ENCODE results near the gene CELSR1.

The CELSR1 gene

DNA sequence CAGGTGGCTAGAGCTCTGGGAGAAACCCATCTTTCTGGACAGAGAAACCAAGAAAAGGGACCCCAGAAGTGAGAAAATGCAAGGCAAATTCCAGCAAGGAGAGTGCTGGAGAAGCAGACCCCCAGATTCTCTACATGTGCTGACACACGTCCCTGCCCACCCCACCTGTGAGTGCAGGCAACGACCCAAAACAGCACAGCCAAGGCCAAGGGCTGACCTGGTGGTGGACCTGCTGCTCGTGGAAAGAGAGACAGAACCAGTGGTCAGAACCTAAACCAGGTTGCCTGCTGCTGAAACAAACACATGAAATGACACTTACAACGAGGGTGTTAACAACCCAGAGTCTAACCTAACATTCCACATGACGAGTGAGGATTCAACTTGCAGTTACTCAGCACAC, 177.3 kb downstream of the CELSR1 start:
- DNase-seq, result no peak

DNA sequence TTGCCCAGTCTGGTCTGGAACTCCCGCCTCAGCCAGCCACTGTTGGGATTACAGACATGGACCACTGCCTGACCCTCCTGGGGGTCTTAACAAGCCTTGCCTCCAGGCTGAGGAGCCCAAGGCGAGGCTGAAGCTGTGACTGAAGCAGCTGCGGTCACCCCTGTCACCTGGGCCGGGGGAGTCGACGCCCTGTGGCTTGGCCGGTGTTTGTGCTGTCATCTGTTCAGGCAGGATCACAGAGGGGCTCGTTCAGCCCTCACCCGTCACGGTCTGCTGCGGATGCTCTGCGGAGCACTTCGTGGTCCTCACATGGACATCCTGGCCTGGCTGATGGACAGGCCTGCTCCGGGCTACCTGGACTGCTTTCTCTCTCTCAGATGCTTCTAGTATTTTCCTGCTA, 178.1 kb downstream of the CELSR1 start:
- DNase-seq, result no peak

- no peak for DNase-seq
These were observed 178.7 kb downstream of the CELSR1 start for GRCh38 chr22:46358766-46359165.

GRCh38 chr22:46357711-46358520, 179.5 kb downstream of the CELSR1 start:
- DNase-seq, result no peak

DNA sequence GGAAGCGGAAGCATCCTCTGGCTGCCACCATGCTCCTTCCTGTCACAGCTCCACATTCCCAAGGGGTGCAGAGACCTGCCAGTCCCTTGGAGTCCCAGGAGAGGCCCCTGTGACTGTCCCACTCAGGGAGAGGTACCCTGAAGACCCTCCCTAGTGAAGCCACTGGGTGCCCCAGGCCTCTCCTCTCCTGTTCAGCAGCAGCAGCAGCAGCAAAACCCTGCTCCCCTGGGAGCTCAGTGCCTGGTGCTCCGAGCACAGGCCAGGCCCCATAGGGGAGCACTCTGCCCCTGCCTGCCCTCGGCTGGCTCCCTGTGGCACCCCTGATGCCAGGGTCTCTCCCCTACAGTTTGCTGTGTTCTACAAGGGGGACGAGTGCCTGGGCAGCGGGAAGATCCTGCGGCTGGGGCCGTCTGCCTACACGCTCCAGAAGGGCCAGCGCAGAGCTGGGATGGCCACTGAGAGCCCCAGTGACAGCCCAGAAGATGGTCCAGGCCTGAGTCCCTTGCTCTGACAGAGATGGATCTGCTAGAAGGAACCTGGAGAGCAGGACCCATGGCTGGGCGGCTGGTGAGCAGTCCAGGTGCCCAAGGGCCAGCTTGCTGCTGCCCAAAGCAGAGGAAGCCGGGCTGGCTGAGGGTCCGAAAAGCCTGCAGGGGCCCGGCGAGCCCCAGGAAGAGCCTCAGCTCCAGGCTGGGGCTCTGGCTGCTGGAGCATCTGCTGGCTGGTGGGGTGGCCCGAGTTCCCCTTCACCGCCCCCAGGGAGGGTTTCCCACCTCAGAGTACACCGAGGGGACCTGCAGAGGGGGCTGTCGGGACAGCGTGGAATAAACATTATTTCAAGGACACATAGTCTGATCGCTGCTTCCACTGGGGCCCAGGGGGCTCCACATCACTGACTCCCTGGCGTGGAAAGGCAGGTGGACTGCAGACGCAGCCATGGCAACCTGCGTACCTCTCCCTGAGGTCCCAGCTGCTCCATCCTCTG, 180.6 kb downstream of the CELSR1 start:
- DNase-seq, result no peak

DNA sequence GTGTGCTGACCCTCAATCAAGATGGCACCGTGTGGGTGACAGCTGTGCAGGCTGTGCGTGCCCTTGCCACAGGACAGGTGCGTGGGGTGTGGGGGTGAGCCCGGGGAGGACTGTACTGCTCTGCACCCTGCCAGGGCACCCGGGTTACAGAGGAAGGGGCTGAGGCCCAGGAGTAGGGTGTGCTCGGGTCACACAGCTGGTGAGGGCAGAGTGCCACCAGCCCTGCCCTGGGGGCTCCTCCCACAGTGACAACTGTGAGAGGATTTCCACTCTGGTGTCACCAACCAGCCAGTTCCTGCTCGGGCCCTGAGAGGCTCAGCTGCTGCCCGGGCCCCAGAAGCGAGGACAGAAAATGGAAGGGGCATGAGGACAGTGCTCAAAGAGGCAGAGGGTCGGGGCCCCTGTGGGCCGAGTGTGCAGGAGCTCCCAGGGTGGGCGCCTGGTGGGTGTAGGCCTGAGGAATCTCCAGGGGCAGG, 181.4 kb downstream of the CELSR1 start:
- no peak for DNase-seq

DNA sequence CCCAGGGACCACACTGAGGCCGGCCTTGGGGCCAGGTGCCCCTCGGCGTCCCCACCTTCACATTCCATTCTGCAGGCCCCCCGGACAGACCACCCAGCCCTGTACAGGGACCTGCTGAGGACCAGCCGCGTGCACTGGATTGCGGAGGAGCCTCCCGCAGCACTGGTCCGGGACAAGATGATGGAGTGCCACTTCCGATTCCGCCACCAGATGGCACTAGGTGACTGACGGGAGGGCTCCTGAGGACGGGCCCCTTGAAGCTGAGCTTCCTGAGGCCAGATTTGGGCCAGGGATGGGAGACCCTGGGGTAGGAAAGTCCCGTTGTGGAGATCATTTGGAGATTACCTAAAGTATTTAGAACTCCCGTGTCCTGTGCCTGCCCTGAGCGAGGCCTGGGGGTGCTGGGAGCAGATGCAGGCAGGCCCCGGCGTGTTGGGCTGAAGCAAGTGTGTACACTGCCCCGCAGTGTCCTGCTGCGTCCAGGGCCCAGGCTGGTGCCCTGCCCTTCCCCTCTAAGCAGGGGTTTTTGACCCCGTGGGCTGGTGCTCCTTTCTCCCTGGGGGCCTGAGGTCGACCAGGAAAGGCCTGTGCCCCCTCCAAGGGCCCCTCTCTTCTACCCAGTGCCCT, 181.9 kb downstream of the CELSR1 start:
- peak; percentile 62 for DNase-seq

DNA sequence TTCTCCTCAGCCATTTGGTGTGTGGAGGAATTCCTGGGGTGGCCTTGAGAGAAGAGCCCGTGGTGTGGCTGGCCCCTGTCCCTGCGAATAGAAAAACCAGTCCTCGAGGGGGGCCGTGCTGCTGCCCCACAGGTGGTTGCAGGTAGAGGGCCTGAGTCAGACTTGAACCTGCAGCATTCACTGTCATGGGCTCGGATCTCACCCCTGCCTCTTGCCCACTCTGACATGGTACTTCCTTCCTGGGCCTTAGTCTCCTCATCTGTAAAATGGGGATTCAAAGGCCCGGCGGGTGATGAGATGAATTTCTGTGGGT, 182.5 kb downstream of the CELSR1 start:
- DNase-seq, result no peak

DNA sequence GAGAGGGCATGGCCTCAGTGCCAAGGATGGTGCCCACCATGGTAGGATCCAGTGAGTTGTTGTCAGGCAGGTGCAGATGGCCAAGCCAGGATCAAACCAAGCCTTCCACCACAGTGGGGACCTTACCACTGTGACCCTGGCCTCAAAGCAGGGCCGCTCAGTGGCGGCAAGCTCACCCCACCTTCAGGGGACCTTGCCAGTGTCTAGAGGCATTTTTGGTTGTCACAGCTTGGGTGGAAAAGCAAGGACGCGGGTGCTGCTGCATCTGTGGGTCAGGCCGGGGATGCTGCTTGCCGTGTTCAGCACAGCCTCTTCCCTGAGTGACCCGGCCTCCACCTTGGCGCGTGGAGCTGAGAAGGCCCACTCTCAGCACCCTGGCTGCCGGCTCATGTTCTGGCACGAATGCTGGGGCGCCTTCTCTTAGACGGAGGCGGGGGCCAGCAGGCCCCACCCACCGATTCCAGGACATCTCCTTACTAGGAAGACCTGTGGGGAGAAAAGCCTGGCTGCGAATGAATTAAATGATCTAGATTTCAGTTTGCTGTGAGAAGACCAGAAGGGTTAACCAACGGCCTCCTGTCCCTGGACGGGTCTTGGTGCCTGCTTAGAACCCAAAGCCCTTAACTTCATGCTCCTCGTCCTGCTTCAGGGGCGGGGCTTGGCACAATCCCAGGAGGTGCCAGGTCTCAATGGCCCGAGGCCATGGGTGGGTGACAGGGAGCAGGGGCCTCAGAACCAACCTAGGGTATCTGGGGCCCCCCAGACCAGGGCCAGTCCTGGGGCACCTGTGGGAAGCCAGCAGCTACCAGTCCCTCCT, 183.0 kb downstream of the CELSR1 start:
- no peak for DNase-seq

- DNase-seq, result no peak
These were observed 183.8 kb downstream of the CELSR1 start for GRCh38 chr22:46353483-46354105.

GRCh38 chr22:46352691-46353386, 184.6 kb downstream of the CELSR1 start:
- no peak for DNase-seq

DNA sequence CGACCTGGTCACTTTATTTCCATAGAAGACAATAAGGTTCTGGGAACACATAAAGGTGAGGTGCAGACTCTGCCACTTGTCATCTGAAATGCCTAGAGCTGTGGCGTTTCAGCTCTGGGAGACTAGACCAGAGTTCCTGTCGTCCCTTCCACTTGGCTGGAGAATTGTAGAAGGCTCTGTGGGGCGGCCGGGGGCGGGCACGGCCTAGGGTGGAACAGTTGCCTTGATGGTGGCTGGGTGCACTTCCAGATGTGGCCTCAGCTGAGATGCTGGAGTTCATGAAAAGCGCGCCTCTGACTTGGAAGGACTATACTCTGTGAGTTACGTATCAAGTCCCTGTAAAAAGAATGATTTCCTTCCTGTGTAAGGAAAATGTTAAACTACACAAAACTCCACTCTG, 185.1 kb downstream of the CELSR1 start:
- no peak for DNase-seq

GRCh38 chr22:46351767-46352166, 185.7 kb downstream of the CELSR1 start:
- DNase-seq, result no peak

DNA sequence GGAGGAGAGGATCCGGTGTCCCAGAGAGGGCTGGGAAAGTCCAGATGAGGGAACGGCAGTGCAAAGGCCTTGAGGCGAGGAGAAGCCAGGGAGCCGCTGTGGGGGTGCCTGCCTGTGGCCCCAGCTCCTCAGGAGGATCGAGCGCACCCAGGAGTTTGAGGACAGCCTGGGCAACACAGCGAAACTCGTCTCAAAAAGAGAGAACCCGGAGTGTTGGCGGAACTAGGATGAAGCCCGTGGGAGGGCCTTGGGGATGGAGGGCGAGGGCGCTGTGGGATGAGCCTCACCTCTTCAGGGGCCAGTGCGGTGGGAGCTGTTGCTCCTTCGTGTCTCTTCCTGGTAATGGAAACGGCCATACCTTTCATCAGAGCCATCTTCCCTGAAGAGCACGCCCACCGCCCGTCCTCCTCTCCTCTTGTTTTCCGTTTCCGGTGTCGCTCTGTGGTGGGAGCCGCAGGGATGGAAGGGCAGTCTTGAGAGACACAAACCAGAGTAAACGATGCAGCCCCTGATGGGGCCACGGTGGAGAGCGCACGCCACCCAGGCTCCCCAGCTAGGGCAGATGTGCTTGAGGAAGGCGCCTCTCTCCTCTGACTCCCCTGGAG, 186.2 kb downstream of the CELSR1 start:
- no peak for DNase-seq

- DNase-seq, result no peak
These were observed 186.8 kb downstream of the CELSR1 start for GRCh38 chr22:46350646-46351045.

- no peak for DNase-seq
These were observed 187.3 kb downstream of the CELSR1 start for GRCh38 chr22:46350121-46350520.

DNA sequence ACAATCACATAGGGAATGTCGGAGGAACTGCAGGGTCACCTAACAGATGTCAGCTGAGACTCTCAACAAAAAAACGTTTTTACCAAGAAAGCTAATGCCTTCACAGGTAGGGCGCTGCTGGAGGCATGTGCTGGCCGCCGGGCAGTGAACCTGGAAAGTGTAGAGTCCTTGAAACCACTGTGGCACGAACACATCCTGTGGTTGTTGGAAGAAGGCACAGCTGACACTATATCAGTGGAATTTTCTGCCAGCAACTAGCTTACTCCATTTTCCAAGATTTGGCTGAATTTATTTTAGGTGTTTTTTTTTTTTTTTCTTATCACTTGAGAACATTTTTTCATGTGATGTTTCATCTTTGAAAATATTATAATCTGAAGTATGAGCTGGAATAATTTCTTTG, 187.7 kb downstream of the CELSR1 start:
- DNase-seq, result no peak

- DNase-seq, result no peak
These were observed 188.2 kb downstream of the CELSR1 start for GRCh38 chr22:46349238-46349637.

DNA sequence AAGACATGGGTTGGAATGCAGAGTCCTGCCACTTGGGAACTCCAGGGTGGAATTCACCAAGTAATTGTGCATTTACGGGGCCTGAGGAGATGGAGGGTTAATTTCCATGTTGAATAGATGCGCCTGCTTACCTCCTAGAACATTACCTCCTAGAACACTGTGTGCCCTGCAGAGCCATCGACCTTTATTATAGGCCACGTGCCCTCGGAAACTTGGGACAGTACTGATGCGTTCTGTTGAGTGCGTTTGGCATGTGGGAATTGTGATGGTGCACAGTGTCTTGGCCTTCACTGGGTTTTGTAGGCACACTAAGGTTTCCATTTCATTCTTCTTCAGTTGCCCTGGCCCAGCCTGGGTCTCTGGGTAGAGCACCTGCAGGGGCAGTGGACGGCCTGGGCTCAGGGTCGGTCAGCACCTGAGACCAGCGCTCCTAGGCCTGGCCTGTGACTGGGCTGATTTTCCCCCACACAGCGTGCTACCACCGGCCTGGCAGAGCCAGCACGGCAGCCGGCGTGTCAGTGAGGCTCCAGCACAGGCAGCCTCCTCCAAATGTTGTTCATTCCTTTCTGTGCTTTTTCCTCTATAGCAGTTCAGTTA, 189.2 kb downstream of the CELSR1 start:
- DNase-seq, result no peak

- no peak for DNase-seq
These were observed 189.8 kb downstream of the CELSR1 start for GRCh38 chr22:46347646-46348045.
